K562 (cell line): ENCODE measurements around the gene SRF. TPM values are rescaled to one million over a fixed set of nuclear protein-coding genes. Genes with fewer than 3 reads are reported as not detected.

Source experiments
- CSDE1 ChIP-seq, 2 experiments: fragments of 450-650 bp; IDR thresholded peaks; 2 replicates each; pipeline ENCODE4 v1.6.1; 2016; ENCODE audit warnings: mild to moderate bottlenecking in 1 of 2
- ETV5 ChIP-seq: sonication (generic); formaldehyde crosslinking; IDR thresholded peaks from 2 replicates; pipeline ENCODE4 v1.4.0; 2020; ENCODE audit warnings: low read depth, mild to moderate bottlenecking, missing genetic modification reagents
- ID3 ChIP-seq, 2 experiments: fragments of 250-450 bp in 1 of 2; fragments of 450-650 bp in 1 of 2; sonication (Bioruptor Pico) in 1 of 2; IDR thresholded peaks; 2 replicates each; pipeline versions ENCODE4 v1.6.1 to v1.8.0; 2016 to 2021; ENCODE audit warnings: mild to moderate bottlenecking in 2 of 2, moderate library complexity in 2 of 2, missing compliant biosample characterization in 1 of 2, missing genetic modification characterization in 1 of 2
- LCOR ChIP-seq: sonication (generic); formaldehyde crosslinking; IDR thresholded peaks from 2 replicates; pipeline ENCODE4 v1.8.0; 2022; ENCODE audit warnings: mild to moderate bottlenecking, missing genetic modification reagents
- MAFF ChIP-seq: IDR thresholded peaks from 2 replicates; pipeline ENCODE4 v1.6.1; 2012; ENCODE audit warnings: low read length, improper control_type of control experiment
- MBD2 ChIP-seq: sonication (generic); IDR thresholded peaks from 2 replicates; pipeline ENCODE4 v1.6.1; 2016; ENCODE audit warnings: low read depth, borderline replicate concordance
- MEF2D ChIP-seq: conservative IDR thresholded peaks from 2 replicates; pipeline ENCODE4 v1.6.1; 2016; ENCODE audit warnings: low read depth, missing genetic modification characterization, missing compliant biosample characterization
- POLR2A ChIP-seq: fragments of 450-650 bp; conservative IDR thresholded peaks from 2 replicates; pipeline ENCODE4 v1.6.1; 2016
- RB1 ChIP-seq: fragments of 450-650 bp; IDR thresholded peaks from 2 replicates; pipeline ENCODE4 v1.6.1; 2017; ENCODE audit warnings: low read depth, mild to moderate bottlenecking
- TFAM ChIP-seq: fragments of 250-450 bp; sonication (Bioruptor Pico); conservative IDR thresholded peaks from 2 replicates; pipeline ENCODE4 v1.5.0; 2021; ENCODE audit warnings: mild to moderate bottlenecking, moderate library complexity
- THAP7 ChIP-seq: fragments of 250-450 bp; sonication (Bioruptor Pico); IDR thresholded peaks from 2 replicates; pipeline ENCODE4 v1.5.0; 2021
- TRIM25 ChIP-seq: fragments of 450-650 bp; IDR thresholded peaks from 2 replicates; pipeline ENCODE4 v1.7.0; 2016; ENCODE audit warnings: borderline replicate concordance
- ZFPM2 ChIP-seq: fragments of 250-450 bp; sonication (Bioruptor Pico); IDR thresholded peaks from 2 replicates; pipeline ENCODE4 v1.5.1; 2022; ENCODE audit warnings: mild to moderate bottlenecking
- ZNF24 ChIP-seq: fragments of 450-650 bp; IDR thresholded peaks from 2 replicates; pipeline ENCODE4 v1.6.1; 2016
- ZNF668 ChIP-seq: fragments of 250-450 bp; sonication (Bioruptor Pico); IDR thresholded peaks from 2 replicates; pipeline ENCODE4 v1.8.0; 2022; ENCODE audit warnings: mild to moderate bottlenecking, inconsistent platforms
- polyA plus RNA-seq, 8 experiments: library from polyadenylated mRNA; depleted of rRNA in 4 of 8; stranded (reverse) in 5 of 8; unstranded in 3 of 8; fragments of >200 nt; fragmentation: Nextera tagmentation in 2 of 8; fragmentation: Illumina TruSeq in 1 of 8; extraction: Ambion mirVana in 2 of 8; extraction: Trizol in 1 of 8; gene quantifications; 2 replicates each; pipeline versions ENCODE4 v1.2.1 to v1.2.3, GENCODE V29; 2011 to 2014; ENCODE audit warnings: inconsistent platforms in 1 of 8, missing spikeins in 1 of 8
- total RNA-seq, 7 experiments: library from RNA; depleted of rRNA in 6 of 7; stranded (reverse); fragments of >200 nt in 6 of 7; fragmentation: Illumina TruSeq in 2 of 7; extraction: Trizol in 2 of 7; gene quantifications; 2 replicates each; pipeline versions ENCODE4 v1.2.1 to v1.2.3, GENCODE V29; 2011 to 2021; ENCODE audit warnings: low replicate concordance in 1 of 7
- TF ChIP-seq, protein P1 (sequence below): conservative IDR thresholded peaks from 2 replicates; pipeline ENCODE4 v1.6.1; 2011; ENCODE audit warnings: low read depth, mild to moderate bottlenecking, low read length; ENCODE audit not compliant: control insufficient read depth
- TF ChIP-seq, protein P2 (sequence below): fragments of 250-450 bp; sonication (Bioruptor Pico); IDR thresholded peaks from 2 replicates; pipeline ENCODE4 v1.8.0; 2022; ENCODE audit warnings: inconsistent platforms
- TF ChIP-seq, protein P3 (sequence below): fragments of 250-450 bp; sonication (Bioruptor Pico); IDR thresholded peaks from 2 replicates; pipeline ENCODE4 v1.4.0; 2020; ENCODE audit warnings: mild to moderate bottlenecking, moderate library complexity, borderline replicate concordance

Gene SRF
- total and polyA plus RNA-seq, 9 of the 15 experiments (the other 6 are each of a cell fraction or from before 2014, with no cell fraction given): 2.5 to 37.0 (median 24.6) TPM

- TF ChIP-seq THAP7 (peak; percentile 65; the same call in 1 of the 2 replicates), MAFF (peak; percentile 34; the same call in 1 of the 2 replicates), ZNF668 (CRISPR knock-in tag) (peak; percentile 86), ZFPM2 (CRISPR knock-in tag) (0 out of 2 replicates have a peak, but pooled peaks have one; percentile 85), ETV5 (peak; percentile 68; the same call in 1 of the 2 replicates), CSDE1 (IDR thresholded peaks at IDR 0.05) (no peak), TRIM25 (no peak), LCOR (CRISPR knock-in tag) (no peak), POLR2A (peak; percentile 82), MEF2D (tag) (no peak), RB1 (peak; percentile 98), TFAM (CRISPR knock-in tag) (no peak), ID3 (CRISPR knock-in tag; IDR thresholded peaks at IDR 0.05) (no peak), ID3 (tag; IDR thresholded peaks at IDR 0.05) (peak; percentile 96), MBD2 (peak; percentile 41; the same call in 1 of the 2 replicates), ZNF24 (peak; percentile 78)
- TF ChIP-seq, protein P1, sequence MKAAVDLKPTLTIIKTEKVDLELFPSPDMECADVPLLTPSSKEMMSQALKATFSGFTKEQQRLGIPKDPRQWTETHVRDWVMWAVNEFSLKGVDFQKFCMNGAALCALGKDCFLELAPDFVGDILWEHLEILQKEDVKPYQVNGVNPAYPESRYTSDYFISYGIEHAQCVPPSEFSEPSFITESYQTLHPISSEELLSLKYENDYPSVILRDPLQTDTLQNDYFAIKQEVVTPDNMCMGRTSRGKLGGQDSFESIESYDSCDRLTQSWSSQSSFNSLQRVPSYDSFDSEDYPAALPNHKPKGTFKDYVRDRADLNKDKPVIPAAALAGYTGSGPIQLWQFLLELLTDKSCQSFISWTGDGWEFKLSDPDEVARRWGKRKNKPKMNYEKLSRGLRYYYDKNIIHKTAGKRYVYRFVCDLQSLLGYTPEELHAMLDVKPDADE: peak; percentile 51; the same call in 1 of the 2 replicates
- TF ChIP-seq, protein P2, sequence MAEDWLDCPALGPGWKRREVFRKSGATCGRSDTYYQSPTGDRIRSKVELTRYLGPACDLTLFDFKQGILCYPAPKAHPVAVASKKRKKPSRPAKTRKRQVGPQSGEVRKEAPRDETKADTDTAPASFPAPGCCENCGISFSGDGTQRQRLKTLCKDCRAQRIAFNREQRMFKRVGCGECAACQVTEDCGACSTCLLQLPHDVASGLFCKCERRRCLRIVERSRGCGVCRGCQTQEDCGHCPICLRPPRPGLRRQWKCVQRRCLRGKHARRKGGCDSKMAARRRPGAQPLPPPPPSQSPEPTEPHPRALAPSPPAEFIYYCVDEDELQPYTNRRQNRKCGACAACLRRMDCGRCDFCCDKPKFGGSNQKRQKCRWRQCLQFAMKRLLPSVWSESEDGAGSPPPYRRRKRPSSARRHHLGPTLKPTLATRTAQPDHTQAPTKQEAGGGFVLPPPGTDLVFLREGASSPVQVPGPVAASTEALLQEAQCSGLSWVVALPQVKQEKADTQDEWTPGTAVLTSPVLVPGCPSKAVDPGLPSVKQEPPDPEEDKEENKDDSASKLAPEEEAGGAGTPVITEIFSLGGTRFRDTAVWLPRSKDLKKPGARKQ (CRISPR knock-in tag): no peak
- TF ChIP-seq, protein P3, sequence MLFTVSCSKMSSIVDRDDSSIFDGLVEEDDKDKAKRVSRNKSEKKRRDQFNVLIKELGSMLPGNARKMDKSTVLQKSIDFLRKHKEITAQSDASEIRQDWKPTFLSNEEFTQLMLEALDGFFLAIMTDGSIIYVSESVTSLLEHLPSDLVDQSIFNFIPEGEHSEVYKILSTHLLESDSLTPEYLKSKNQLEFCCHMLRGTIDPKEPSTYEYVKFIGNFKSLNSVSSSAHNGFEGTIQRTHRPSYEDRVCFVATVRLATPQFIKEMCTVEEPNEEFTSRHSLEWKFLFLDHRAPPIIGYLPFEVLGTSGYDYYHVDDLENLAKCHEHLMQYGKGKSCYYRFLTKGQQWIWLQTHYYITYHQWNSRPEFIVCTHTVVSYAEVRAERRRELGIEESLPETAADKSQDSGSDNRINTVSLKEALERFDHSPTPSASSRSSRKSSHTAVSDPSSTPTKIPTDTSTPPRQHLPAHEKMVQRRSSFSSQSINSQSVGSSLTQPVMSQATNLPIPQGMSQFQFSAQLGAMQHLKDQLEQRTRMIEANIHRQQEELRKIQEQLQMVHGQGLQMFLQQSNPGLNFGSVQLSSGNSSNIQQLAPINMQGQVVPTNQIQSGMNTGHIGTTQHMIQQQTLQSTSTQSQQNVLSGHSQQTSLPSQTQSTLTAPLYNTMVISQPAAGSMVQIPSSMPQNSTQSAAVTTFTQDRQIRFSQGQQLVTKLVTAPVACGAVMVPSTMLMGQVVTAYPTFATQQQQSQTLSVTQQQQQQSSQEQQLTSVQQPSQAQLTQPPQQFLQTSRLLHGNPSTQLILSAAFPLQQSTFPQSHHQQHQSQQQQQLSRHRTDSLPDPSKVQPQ: peak; percentile 58; the same call in 1 of the 2 replicates
Observed at GRCh38 chr6:43228951-43229802, 58.1 kb downstream of the SRF start, which contains the start of gene DNPH1 (continued).
